Measurements from ENCODE around the gene RBM38.

- TF ChIP-seq EZH2 (IDR thresholded peaks at IDR 0.05) (no peak), POLR2AphosphoS5 (IDR thresholded peaks at IDR 0.05; ENCODE audit: borderline replicate concordance, low read depth, low read length) (no peak), FOXP2 (optimal IDR thresholded peaks at IDR 0.05; ENCODE audit: control extremely low read depth, extremely low read length, insufficient read depth) (no peak)
Measured at GRCh38 chr20:57347393-57347792, 43.8 kb upstream of the RBM38 start.

Data from SK-N-MC (cell line).